Fibroblast of the aortic adventitia (primary cell): Measurements from ENCODE around the gene PHKG1. TPM values are rescaled to one million over a fixed set of nuclear protein-coding genes. Genes with fewer than 3 reads are reported as not detected.
"Not testable (repeated sequence)": the region's sequence is repeated elsewhere in the genome, so short reads cannot be mapped to it uniquely, and the experiment has no call there.

ENCODE experiments used
- DNase-seq: peaks from one replicate; pipeline ENCODE4 v3.0.0-alpha.2; 2010; ENCODE audit warnings: low read depth
- H3K4me3 ChIP-seq: 2 replicates; pipeline ENCODE4 v1.5.1; 2011; ENCODE audit warnings: low read depth, mild to moderate bottlenecking, control low read depth, low read length, moderate library complexity
- CTCF ChIP-seq: IDR thresholded peaks from 2 replicates; pipeline ENCODE4 v1.5.1; 2011; ENCODE audit warnings: mild to moderate bottlenecking, low read length, control low read depth, inconsistent platforms; ENCODE audit not compliant: insufficient read depth
- total RNA-seq: library from RNA; depleted of rRNA; stranded (reverse); fragments of >200 nt; gene quantifications from 2 replicates; pipeline ENCODE4 v1.2.3, GENCODE V29; 2012; ENCODE audit warnings: low replicate concordance

Gene PHKG1
- total RNA-seq, result 2.3 and 3.4 TPM in 2 replicates

DNA sequence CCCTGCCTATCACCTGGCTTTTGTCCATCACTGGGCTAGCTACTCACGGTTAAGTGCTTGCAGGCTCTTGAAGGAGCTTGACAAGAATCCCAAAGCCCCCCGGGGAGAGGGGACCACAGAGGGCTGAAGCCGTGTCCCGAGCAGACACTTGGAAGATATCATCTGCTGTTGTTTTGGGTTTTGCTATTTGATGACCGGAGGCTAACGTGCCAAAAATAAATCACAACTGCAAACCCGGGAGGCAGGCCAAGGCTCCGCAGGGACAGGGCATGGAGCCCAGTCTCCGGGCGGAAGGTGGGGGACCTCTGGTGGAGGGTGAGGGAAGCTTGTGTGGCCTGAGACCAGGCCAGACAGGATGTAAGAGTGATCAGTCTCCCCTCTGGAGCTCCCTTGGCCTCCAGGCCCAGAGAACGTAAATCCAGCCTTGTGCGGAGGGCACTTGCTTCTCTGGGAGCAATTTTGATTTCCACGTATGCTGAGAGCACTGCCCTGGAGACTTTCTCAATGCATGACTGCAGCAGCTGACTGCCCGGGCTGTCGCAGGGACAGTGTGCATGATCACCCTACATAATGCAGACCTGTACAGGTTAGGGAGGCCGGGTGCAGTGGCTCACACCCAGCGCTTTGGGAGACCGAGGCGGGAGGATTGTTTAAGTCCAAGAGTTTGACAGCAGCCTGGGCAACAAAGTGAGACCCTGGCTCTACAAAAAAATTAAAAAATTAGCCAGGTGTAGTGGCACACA is at the start of gene PHKG1:
Gene PHKG1 (minus strand): TSS at position 164 of the 743 bp plus-strand sequence. CDS start 4,011 bp downstream, outside the sequence.
- TF ChIP-seq CTCF, result peak; percentile 77
- peak within 1 kb of the TSS; percentile 2 for H3K4me3 ChIP-seq
- DNase-seq, result peak; percentile 91

DNA sequence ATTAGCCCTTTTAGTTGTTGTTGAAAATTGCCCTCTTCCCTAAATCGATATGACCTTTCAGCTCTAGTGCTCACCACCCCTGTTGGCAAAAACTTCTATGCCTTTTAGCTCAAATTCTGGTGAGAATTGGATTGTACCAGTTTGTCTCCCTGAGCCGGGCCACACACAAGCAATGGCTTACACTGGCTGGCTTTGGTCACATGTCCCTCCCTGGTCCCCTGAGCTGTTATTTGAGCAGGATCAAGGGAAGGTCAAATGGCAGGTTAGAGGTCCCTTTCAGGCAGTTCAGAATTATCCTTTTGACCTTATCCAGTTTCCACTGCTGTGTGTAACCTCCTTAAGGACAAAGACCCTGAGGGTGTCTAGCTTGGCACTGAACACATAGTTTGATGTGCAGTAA is 38.3 kb upstream of the PHKG1 start:
- not testable (repeated sequence) for H3K4me3 ChIP-seq, DNase-seq

GRCh38 chr7:56127241-56127975 is 34.7 kb upstream of the PHKG1 start:
- no peak overlapping the region for H3K4me3 ChIP-seq
- no peak for TF ChIP-seq CTCF
- no peak for DNase-seq

DNA sequence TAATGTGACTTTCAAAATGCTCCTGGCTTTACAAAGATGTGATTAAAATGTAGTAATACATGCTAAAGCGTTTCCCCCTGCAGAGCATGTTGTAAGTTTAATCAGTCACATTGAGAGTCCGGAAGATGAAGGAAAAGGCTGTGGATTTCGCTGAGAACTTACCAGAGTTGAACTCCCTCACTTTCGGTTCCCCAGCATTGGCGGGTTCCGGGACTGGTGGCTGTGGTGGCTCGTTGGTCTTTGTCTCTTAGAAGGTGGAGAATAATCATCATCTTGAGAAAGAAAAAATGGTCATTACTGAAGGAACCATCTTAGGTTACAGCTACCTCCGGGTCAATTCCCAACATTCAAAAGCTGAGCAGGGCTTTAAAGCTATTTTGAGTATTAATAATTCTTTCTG is 33.1 kb upstream of the PHKG1 start:
- H3K4me3 ChIP-seq, result no peak overlapping the region
- TF ChIP-seq CTCF, result no peak
- no peak for DNase-seq

GRCh38 chr7:56124981-56125380 is 32.2 kb upstream of the PHKG1 start:
- H3K4me3 ChIP-seq, result no peak overlapping the region
- no peak for DNase-seq
- TF ChIP-seq CTCF, result no peak

GRCh38 chr7:56121440-56121839 is 28.7 kb upstream of the PHKG1 start:
- no peak for TF ChIP-seq CTCF
- DNase-seq, result no peak
- H3K4me3 ChIP-seq, result no peak overlapping the region

- no peak for DNase-seq
- H3K4me3 ChIP-seq, result no peak within 1 kb of the TSS
- no peak for TF ChIP-seq CTCF
Measured at GRCh38 chr7:56115852-56116538, 23.2 kb upstream of the PHKG1 start, which contains the start of gene NUPR2. NUPR2 (minus strand) TSS chr7:56116417; CDS start chr7:56116314, 103 bp downstream.

DNA sequence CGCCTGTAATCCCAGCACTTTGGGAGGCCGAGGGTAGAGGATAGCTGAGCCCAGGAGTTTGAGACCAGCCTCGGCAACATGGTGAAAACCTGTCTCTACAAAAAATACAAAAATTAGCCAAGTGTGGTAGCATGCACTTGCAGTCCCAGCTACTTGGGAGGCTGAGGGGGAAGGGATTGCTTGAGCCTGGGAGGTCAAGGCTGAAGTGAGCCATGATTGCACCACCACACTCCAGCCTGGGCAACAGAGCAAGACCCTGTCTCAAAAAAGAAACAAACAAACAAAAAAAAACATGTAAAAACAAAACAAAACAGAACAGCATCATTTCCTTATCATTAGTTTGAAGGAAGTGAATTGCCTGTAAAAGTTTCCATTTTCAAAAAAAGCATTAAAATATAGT is 19.5 kb upstream of the PHKG1 start:
- H3K4me3 ChIP-seq, DNase-seq: not testable (repeated sequence)
